Fibroblast of lung (primary cell): Measurements from ENCODE around the gene ACACB.

Experiments
- EZH2 ChIP-seq: IDR thresholded peaks from 2 replicates; pipeline ENCODE4 v1.5.1; 2012; ENCODE audit warnings: low read length, control low read depth, mild to moderate bottlenecking; ENCODE audit errors: missing control alignments
- TF ChIP-seq, protein P1 (sequence below), 2 donors: IDR thresholded peaks in 1 of 2; conservative IDR thresholded peaks in 1 of 2; 1 replicate in 1 of 2; 2 replicates in 1 of 2; pipeline ENCODE4 v1.5.1; 2011 to 2012; ENCODE audit warnings: low read length in 2 of 2, control low read depth in 1 of 2, inconsistent platforms in 1 of 2, low read depth in 1 of 2, mild to moderate bottlenecking in 1 of 2

DNA sequence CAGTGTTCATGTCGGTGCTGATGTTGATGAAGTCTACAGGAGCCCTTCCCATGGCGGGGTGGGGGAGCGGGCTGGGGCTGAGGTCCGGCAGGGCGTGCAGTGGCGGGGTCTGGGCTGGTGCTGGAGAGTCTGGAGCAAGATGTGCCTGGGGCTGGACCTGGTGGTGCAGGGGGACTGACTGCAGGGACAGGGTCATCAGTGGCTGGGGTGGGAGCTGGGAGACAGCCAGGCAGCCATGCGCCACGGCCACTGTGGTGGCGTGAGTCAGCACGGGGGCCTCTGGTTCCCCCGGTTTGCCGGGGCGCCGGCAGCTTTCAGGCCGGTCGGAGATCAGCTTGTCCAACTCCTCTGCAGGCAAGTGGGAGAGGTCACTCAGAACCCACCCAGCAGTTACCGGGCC lies 165.1 kb downstream of the ACACB start:
- TF ChIP-seq, protein P1, sequence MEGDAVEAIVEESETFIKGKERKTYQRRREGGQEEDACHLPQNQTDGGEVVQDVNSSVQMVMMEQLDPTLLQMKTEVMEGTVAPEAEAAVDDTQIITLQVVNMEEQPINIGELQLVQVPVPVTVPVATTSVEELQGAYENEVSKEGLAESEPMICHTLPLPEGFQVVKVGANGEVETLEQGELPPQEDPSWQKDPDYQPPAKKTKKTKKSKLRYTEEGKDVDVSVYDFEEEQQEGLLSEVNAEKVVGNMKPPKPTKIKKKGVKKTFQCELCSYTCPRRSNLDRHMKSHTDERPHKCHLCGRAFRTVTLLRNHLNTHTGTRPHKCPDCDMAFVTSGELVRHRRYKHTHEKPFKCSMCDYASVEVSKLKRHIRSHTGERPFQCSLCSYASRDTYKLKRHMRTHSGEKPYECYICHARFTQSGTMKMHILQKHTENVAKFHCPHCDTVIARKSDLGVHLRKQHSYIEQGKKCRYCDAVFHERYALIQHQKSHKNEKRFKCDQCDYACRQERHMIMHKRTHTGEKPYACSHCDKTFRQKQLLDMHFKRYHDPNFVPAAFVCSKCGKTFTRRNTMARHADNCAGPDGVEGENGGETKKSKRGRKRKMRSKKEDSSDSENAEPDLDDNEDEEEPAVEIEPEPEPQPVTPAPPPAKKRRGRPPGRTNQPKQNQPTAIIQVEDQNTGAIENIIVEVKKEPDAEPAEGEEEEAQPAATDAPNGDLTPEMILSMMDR (conservative IDR thresholded peaks at IDR 0.05 in 1 of 2, IDR thresholded peaks at IDR 0.05 in 1 of 2; ENCODE audit: low read depth in 1 of 2, low read length in 2 of 2), result no peak
- TF ChIP-seq EZH2, result no peak
